HEK293 (cell line): Measurements from ENCODE around the gene RAET1E.
A peak's percentile ranks its signal among the peaks of the same experiment; 100 is the strongest.

ENCODE experiments used
- CTCF ChIA-PET: fragments of 350-600 bp; formaldehyde crosslinking; extraction: SDS; loops from one replicate; lab custom pipeline; 2021; ENCODE audit warnings: antibody characterized with exemption; lab: Yijun Ruan, JAX
- POLR2A ChIA-PET: fragments of 300-600 bp; formaldehyde crosslinking; extraction: SDS; loops from one replicate; lab custom pipeline; 2020; ENCODE audit warnings: antibody characterized with exemption, inconsistent platforms; lab: Yijun Ruan, JAX
- H3K27ac ChIP-seq: fragments of 200-500 bp; sonication (Bioruptor generic); 2 replicates; pipeline ENCODE4 v1.5.1; 2014; ENCODE audit warnings: low read depth, low read length, control low read depth, inconsistent platforms; ENCODE audit errors: extremely low read depth
- H3K36me3 ChIP-seq, 2 experiments: fragments of 200-500 bp in 1 of 2; sonication (Bioruptor generic) in 1 of 2; 1 replicate in 1 of 2; 2 replicates in 1 of 2; pipeline ENCODE4 v1.5.1; 2014 to 2017; ENCODE audit warnings: inconsistent platforms in 2 of 2, low read length in 2 of 2; ENCODE audit not compliant: control insufficient read depth in 2 of 2, insufficient read depth in 1 of 2
- H3K4me1 ChIP-seq: fragments of 200-500 bp; sonication (Bioruptor generic); 2 replicates; pipeline ENCODE4 v1.5.1; 2014; ENCODE audit warnings: mild to moderate bottlenecking, low read length, inconsistent platforms; ENCODE audit not compliant: control insufficient read depth, insufficient read depth
- H3K4me3 ChIP-seq: 2 replicates; pipeline ENCODE4 v1.5.1; 2011; ENCODE audit warnings: low read depth, mild to moderate bottlenecking, control low read depth, low read length, moderate library complexity
- H3K9me3 ChIP-seq: fragments of 200-500 bp; sonication (Bioruptor generic); 2 replicates; pipeline ENCODE4 v1.5.1; 2014; ENCODE audit warnings: low read depth, low read length, inconsistent platforms; ENCODE audit not compliant: control insufficient read depth, insufficient read depth
- ATF2 ChIP-seq: fragments of 450-650 bp; formaldehyde crosslinking; IDR thresholded peaks from 2 replicates; pipeline ENCODE4 v1.5.1; 2016; ENCODE audit warnings: missing biosample characterization, missing genetic modification characterization, low read depth
- CTCF ChIP-seq: fragments of 450-650 bp; formaldehyde crosslinking; IDR thresholded peaks from 2 replicates; pipeline ENCODE4 v1.5.1; 2016; ENCODE audit warnings: missing biosample characterization, missing genetic modification characterization
- GLI4 ChIP-seq: fragments of 450-650 bp; formaldehyde crosslinking; IDR thresholded peaks from 2 replicates; pipeline ENCODE4 v1.5.1; 2016; ENCODE audit warnings: missing biosample characterization, missing genetic modification characterization
- PRDM6 ChIP-seq: fragments of 450-650 bp; formaldehyde crosslinking; IDR thresholded peaks from 2 replicates; pipeline ENCODE4 v1.5.1; 2017; ENCODE audit warnings: missing biosample characterization, missing genetic modification characterization
- SCRT2 ChIP-seq: fragments of 450-650 bp; formaldehyde crosslinking; IDR thresholded peaks from 2 replicates; pipeline ENCODE4 v1.5.1; 2016; ENCODE audit warnings: missing biosample characterization, missing genetic modification characterization
- SP3 ChIP-seq: fragments of 450-650 bp; formaldehyde crosslinking; IDR thresholded peaks from 2 replicates; pipeline ENCODE4 v1.5.1; 2016; ENCODE audit warnings: missing biosample characterization, missing genetic modification characterization
- TCF7L2 ChIP-seq: IDR thresholded peaks from 2 replicates; pipeline ENCODE4 v1.6.1; 2011; ENCODE audit warnings: low read depth, mild to moderate bottlenecking, inconsistent platforms, low read length, moderate library complexity, borderline replicate concordance
- ZBTB17 ChIP-seq: fragments of 450-650 bp; formaldehyde crosslinking; IDR thresholded peaks from 2 replicates; pipeline ENCODE4 v1.5.1; 2016; ENCODE audit warnings: missing biosample characterization, missing genetic modification characterization
- ZNF114 ChIP-seq: fragments of 450-650 bp; formaldehyde crosslinking; IDR thresholded peaks from 2 replicates; pipeline ENCODE4 v1.5.0; 2017; ENCODE audit warnings: missing biosample characterization, missing genetic modification characterization
- ZNF140 ChIP-seq: fragments of 450-650 bp; formaldehyde crosslinking; IDR thresholded peaks from 2 replicates; pipeline ENCODE4 v1.5.1; 2016; ENCODE audit warnings: missing biosample characterization, missing genetic modification characterization
- ZNF146 ChIP-seq: fragments of 450-650 bp; formaldehyde crosslinking; IDR thresholded peaks from 2 replicates; pipeline ENCODE4 v1.5.1; 2016; ENCODE audit warnings: missing biosample characterization, missing genetic modification characterization
- ZNF155 ChIP-seq: fragments of 450-650 bp; formaldehyde crosslinking; IDR thresholded peaks from 2 replicates; pipeline ENCODE4 v1.5.1; 2016; ENCODE audit warnings: missing biosample characterization, missing genetic modification characterization
- ZNF221 ChIP-seq: fragments of 450-650 bp; formaldehyde crosslinking; IDR thresholded peaks from 2 replicates; pipeline ENCODE4 v1.5.1; 2017; ENCODE audit warnings: missing biosample characterization, missing genetic modification characterization, borderline replicate concordance
- ZNF335 ChIP-seq: fragments of 450-650 bp; formaldehyde crosslinking; conservative IDR thresholded peaks from 2 replicates; pipeline ENCODE4 v1.5.1; 2016; ENCODE audit warnings: missing biosample characterization, missing genetic modification characterization
- ZNF350 ChIP-seq: fragments of 450-650 bp; formaldehyde crosslinking; IDR thresholded peaks from 2 replicates; pipeline ENCODE4 v1.5.0; 2017; ENCODE audit warnings: missing biosample characterization, mild to moderate bottlenecking, missing genetic modification characterization
- ZNF362 ChIP-seq: fragments of 450-650 bp; formaldehyde crosslinking; IDR thresholded peaks from 2 replicates; pipeline ENCODE4 v1.5.1; 2016; ENCODE audit warnings: missing biosample characterization, missing genetic modification characterization
- ZNF426 ChIP-seq: fragments of 450-650 bp; formaldehyde crosslinking; IDR thresholded peaks from 2 replicates; pipeline ENCODE4 v1.5.1; 2017; ENCODE audit warnings: missing biosample characterization, missing genetic modification characterization, mild to moderate bottlenecking, inconsistent platforms, moderate library complexity
- ZNF473 ChIP-seq: fragments of 450-650 bp; formaldehyde crosslinking; IDR thresholded peaks from 2 replicates; pipeline ENCODE4 v1.5.1; 2017; ENCODE audit warnings: missing biosample characterization, missing genetic modification characterization
- ZNF529 ChIP-seq: fragments of 450-650 bp; formaldehyde crosslinking; IDR thresholded peaks from 2 replicates; pipeline ENCODE4 v1.5.1; 2017; ENCODE audit warnings: missing genetic modification characterization, missing biosample characterization; ENCODE audit not compliant: insufficient replicate concordance
- ZNF704 ChIP-seq: fragments of 450-650 bp; formaldehyde crosslinking; IDR thresholded peaks from 2 replicates; pipeline ENCODE4 v1.5.1; 2016; ENCODE audit warnings: missing biosample characterization, missing genetic modification characterization
- ZNF785 ChIP-seq: fragments of 450-650 bp; formaldehyde crosslinking; IDR thresholded peaks from 2 replicates; pipeline ENCODE4 v1.5.1; 2016; ENCODE audit warnings: missing biosample characterization, missing genetic modification characterization
- ZNF837 ChIP-seq: fragments of 450-650 bp; formaldehyde crosslinking; IDR thresholded peaks from 2 replicates; pipeline ENCODE4 v1.5.1; 2016; ENCODE audit warnings: missing biosample characterization, missing genetic modification characterization
- ZSCAN4 ChIP-seq: fragments of 450-650 bp; formaldehyde crosslinking; IDR thresholded peaks from 2 replicates; pipeline ENCODE4 v1.5.1; 2017; ENCODE audit warnings: missing biosample characterization, missing genetic modification characterization

Gene RAET1E

GRCh38 chr6:149881860-149882259 is 16.1 kb downstream of the RAET1E start:
- Histone ChIP-seq H3K27ac (no peak overlapping the region), H3K9me3 (no peaks in the 10 kb centered on the region), H3K4me3 (no peak overlapping the region)
- CTCF ChIA-PET: interaction anchor here (0.6 kb wide), 1 partner anchor 48 kb away, joined by 4 read pairs; no protein-coding TSS in a partner anchor
- TF ChIP-seq ZNF146 (tag by site-specific recombination) (peak; percentile 82), ZNF350 (tag by site-specific recombination) (no peak), ZNF221 (tag by site-specific recombination) (no peak), ZNF785 (tag by site-specific recombination) (no peak)
- TF ChIP-seq, all 188 proteins: peak for 1
- Histone ChIP-seq H3K4me1 (no peaks in the 10 kb centered on the region), H3K36me3 (no peaks in the 10 kb centered on the region)
- POLR2A ChIA-PET: no interaction called here

- no peaks in the 10 kb centered on the region for H3K9me3 ChIP-seq
- no peak overlapping the region for H3K27ac ChIP-seq
- POLR2A ChIA-PET: no interaction called here
- no peak for TF ChIP-seq ZSCAN4
- no peak for TF ChIP-seq ZNF155 (tag by site-specific recombination)
- no peak for TF ChIP-seq ZNF785 (tag by site-specific recombination)
- TF ChIP-seq ZNF140 (tag by site-specific recombination): no peak
- TF ChIP-seq ZBTB17 (tag by site-specific recombination): no peak
- TF ChIP-seq SCRT2 (tag by site-specific recombination): no peak
- no peak for TF ChIP-seq SP3 (tag by site-specific recombination)
- no peak overlapping the region for H3K4me3 ChIP-seq
- no peaks in the 10 kb centered on the region for H3K4me1 ChIP-seq
- CTCF ChIA-PET: interaction anchor here (0.6 to 1.7 kb wide), 5 partner anchors 21 to 181 kb away, joined by 3 to 9 read pairs (median 4); no protein-coding TSS in a partner anchor
- no peaks in the 10 kb centered on the region for H3K36me3 ChIP-seq
Observed at GRCh38 chr6:149881066-149881766, 16.7 kb downstream of the RAET1E start.

GRCh38 chr6:149877659-149878058 is 20.3 kb downstream of the RAET1E start:
- CTCF ChIA-PET: interaction anchor here (0.6 to 1.2 kb wide), 5 partner anchors 8 to 98 kb away, joined by 3 to 7 read pairs (median 4); no protein-coding TSS in a partner anchor
- Histone ChIP-seq H3K27ac (no peak overlapping the region), H3K4me1 (no peaks in the 10 kb centered on the region), H3K4me3 (no peak overlapping the region), H3K9me3 (no peaks in the 10 kb centered on the region), H3K36me3 (no peaks in the 10 kb centered on the region)
- POLR2A ChIA-PET: no interaction called here
- TF ChIP-seq ZNF146 (tag by site-specific recombination): no peak
- no peak for TF ChIP-seq PRDM6 (tag by site-specific recombination)
- TF ChIP-seq ZNF362 (tag by site-specific recombination): no peak
- TF ChIP-seq ZNF529 (tag by site-specific recombination): no peak
- TF ChIP-seq ZNF335 (tag by site-specific recombination): no peak
- TF ChIP-seq GLI4 (tag by site-specific recombination): no peak
- TF ChIP-seq TCF7L2: no peak
- TF ChIP-seq ZNF114: no peak
- TF ChIP-seq ZNF704 (tag by site-specific recombination): no peak
- no peak for TF ChIP-seq ATF2 (tag by site-specific recombination)
- no peak for TF ChIP-seq ZNF473 (tag by site-specific recombination)
- no peak for TF ChIP-seq ZNF426
- TF ChIP-seq CTCF (tag by site-specific recombination): no peak
- no peak for TF ChIP-seq ZNF837 (tag by site-specific recombination)
